GM12865 (cell line): ENCODE results near the gene SLC39A5.
A peak's percentile ranks its signal among the peaks of the same experiment; 100 is the strongest.

Experiments used
- DNase-seq: peaks from one replicate; pipeline ENCODE4 v3.0.0; 2010; ENCODE audit warnings: low read depth
- H3K4me3 ChIP-seq: 2 replicates; pipeline ENCODE4 v1.5.1; 2011; ENCODE audit warnings: mild to moderate bottlenecking, low read depth, low read length, control low read depth
- TF ChIP-seq, protein P1 (sequence below): IDR thresholded peaks from 2 replicates; pipeline ENCODE4 v1.5.1; 2011; ENCODE audit warnings: low read length, control low read depth, low read depth, inconsistent platforms; ENCODE audit not compliant: insufficient read depth; ENCODE audit errors: missing control alignments

Gene SLC39A5

DNA sequence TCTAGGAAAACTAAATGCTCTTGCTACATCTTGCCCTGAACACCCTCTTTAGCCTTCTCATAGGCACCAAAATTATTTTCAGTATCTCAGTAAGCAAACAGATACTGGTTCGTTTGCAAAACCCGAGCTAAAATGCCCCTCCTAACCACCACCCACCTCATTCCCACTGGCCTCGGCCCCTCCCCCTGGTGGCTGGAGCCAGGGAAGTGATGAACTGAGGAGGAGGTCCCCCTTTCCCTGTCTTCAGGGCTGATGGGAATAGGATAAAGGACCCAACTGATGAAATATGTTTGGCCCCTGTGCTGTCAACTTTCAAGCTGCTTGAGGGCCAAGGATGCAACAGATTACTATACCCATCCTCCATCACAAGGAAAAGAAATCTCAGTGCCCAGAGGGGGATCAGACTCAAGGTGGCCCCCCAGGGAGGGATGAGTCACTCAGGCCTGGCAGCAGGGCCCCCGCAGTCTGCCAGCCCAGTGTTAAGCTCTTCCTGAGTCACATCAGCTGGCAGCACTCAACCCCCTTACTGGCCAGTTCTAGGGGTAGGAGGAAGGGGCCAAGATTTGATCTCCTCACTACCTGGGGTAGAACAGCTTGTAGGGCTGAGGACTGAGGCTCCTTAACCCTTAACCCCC, 26.6 kb downstream of the SLC39A5 start:
- no peak overlapping the region for H3K4me3 ChIP-seq

DNA sequence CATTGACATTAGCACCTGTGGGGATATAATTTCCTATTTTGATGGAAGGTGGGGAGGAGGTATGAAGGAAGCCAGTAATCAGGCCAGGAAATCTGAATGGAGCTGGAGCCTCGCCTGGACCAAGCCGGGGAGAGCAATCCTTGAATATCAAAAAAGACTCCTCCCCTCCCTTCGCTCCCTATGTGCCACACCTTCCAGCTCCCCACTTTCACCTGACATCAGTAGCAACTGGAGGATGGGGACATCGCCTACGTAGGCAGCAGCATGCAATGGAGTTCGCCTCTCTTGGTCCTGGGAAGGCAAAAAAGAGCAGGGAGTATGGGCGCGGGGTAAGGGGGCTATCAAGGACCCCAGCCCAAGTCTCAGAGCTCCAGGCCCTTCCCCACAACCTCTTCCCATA, 27.2 kb downstream of the SLC39A5 start:
- DNase-seq = no peak
- H3K4me3 ChIP-seq = peak overlapping the region; percentile 78
- TF ChIP-seq, protein P1, sequence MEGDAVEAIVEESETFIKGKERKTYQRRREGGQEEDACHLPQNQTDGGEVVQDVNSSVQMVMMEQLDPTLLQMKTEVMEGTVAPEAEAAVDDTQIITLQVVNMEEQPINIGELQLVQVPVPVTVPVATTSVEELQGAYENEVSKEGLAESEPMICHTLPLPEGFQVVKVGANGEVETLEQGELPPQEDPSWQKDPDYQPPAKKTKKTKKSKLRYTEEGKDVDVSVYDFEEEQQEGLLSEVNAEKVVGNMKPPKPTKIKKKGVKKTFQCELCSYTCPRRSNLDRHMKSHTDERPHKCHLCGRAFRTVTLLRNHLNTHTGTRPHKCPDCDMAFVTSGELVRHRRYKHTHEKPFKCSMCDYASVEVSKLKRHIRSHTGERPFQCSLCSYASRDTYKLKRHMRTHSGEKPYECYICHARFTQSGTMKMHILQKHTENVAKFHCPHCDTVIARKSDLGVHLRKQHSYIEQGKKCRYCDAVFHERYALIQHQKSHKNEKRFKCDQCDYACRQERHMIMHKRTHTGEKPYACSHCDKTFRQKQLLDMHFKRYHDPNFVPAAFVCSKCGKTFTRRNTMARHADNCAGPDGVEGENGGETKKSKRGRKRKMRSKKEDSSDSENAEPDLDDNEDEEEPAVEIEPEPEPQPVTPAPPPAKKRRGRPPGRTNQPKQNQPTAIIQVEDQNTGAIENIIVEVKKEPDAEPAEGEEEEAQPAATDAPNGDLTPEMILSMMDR = no peak

More for the DNA sequence above, 26.6 kb downstream of the SLC39A5 start:
- TF ChIP-seq, protein P1 = no peak
- DNase-seq = no peak

DNA sequence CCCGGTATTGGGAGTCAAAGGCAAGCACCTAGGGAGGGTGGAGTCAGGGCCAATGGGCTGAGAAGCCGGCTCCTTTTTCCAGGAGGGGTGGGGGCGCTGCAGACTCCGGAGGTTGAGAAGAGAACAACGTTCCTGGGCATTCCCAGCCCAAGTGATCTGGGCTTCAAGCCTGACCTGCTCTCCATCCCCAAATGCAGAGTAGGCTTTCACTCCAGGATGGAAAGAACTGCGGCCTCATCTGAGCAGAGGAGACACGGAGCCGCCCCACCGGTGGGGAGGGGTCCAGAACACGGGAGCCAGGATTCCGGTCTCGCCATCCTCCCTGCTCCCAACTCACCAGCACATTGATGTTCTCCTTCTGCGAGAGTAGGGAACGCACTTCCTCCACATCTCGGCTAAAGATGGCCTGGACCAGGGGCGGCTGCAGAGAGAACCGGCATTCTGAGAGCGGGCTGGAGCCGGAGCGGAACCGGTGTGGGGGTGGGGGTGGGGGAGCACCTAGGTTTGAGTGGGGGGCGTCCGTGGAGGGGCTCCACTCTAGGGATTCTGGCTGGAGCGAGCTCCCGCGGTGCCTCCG, 27.7 kb downstream of the SLC39A5 start:
- no peak for DNase-seq
- TF ChIP-seq, protein P1 = no peak
- H3K4me3 ChIP-seq = peak overlapping the region; percentile 78

DNA sequence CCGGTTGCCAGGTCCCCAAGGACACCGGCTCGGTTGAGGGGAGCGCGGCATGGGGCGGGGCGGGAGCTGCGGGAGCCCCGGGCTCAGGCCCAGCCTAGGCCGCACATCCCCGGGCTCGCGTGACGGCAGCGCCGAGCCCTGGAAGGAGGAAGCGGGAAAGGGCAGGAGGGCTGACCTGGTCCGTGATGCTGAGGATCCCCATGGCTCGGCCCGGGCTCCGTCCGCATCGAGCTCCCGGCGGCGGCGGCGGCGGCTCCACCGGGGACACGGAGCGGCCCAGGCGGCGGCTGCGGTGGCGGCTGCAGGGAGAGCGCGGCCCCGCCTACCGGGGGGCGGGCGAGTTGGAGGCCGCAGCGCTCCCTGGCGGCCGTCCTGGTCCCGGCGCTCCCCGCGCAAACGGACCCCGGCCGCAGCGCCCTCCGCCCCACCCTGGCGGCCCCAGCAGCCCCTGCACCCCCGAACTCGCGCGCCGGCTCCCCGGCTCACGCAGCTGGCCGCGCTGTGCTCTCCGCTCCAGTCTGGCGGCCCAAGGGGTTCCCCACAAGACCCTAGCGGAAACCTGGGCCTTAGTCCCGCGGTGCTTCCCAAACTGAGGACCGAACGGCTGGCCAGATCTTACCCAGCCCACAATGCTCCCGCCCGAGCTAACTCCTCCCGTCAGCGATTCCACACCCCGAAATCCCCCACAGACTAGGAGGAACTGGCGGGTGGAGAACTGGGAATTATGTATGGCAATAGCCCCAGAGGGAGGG, 28.4 kb downstream of the SLC39A5 start, which contains the start of gene ANKRD52:
ANKRD52 (minus strand) TSS at position 317 of the 752 bp plus-strand sequence; CDS start at position 202, 115 bp downstream.
- DNase-seq = peak; percentile 85
- H3K4me3 ChIP-seq = peak within 1 kb of the TSS; percentile 78
- TF ChIP-seq, protein P1 = peak; percentile 72

DNA sequence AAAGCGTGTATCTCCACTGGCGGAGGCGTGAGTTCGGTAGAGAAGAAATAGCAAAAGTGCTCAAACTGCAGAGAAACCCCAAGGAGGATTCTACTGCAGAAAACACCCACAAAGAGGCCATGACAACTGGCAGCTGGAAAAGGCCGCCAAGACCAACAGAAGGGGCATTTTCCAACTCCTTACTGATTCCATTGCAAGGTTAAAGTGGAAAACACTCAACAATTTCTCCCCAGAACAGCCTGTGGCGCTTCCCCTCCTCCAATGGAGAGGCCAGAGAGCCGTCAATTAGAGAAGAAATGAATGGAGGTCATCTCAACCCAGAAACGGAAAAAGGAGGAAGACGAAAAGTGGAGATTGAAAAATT, 29.0 kb downstream of the SLC39A5 start:
- H3K4me3 ChIP-seq = peak overlapping the region; percentile 78
- TF ChIP-seq, protein P1 = no peak
- DNase-seq = no peak

DNA sequence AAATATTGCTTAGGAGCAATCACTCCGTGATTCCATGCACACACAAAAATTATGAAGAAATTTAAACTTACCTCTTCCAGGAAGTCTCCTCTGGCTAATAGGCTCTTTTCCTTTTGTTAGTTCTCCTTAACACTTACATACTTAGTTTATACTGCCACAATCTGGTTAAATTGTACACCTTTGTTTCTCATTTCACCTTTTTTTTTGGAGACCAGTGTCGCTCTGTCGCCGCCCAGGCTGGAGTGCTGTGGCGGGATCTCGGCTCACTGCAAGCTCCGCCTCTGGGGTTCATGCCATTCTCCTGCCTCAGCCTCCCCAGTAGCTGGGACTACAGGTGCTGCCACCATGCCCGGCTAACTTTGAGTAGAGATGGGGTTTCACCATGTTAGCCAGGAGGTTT, 30.5 kb downstream of the SLC39A5 start:
- TF ChIP-seq, protein P1 = no peak

More for the DNA sequence above, 30.5 kb downstream of the SLC39A5 start:
- DNase-seq = no peak
- H3K4me3 ChIP-seq = no peak overlapping the region
